Large intestine (tissue), 3 donors: ENCODE measurements around the gene AKT1S1. TPM values are rescaled to one million over a fixed set of nuclear protein-coding genes. Genes with fewer than 3 reads are reported as not detected.

ENCODE experiments used
- DNase-seq, 2 donors: peaks; one replicate each; pipeline versions ENCODE4 v3.0.0 to v3.0.0-alpha.2; 2013
- H3K27ac ChIP-seq: one replicate; pipeline ENCODE4 v1.5.1; 2013; ENCODE audit warnings: low read length
- H3K27me3 ChIP-seq: 2 replicates; pipeline ENCODE4 v1.6.1; 2013; ENCODE audit warnings: low read length; ENCODE audit not compliant: control insufficient read depth, insufficient read depth
- H3K36me3 ChIP-seq: 2 replicates; pipeline ENCODE4 v1.6.1; 2013; ENCODE audit warnings: low read length; ENCODE audit not compliant: control insufficient read depth, insufficient read depth
- H3K4me1 ChIP-seq: one replicate; pipeline ENCODE4 v1.6.1; 2013; ENCODE audit warnings: low read length; ENCODE audit not compliant: control insufficient read depth, insufficient read depth
- H3K4me3 ChIP-seq: one replicate; pipeline ENCODE4 v1.5.1; 2013; ENCODE audit warnings: low read length
- H3K9me3 ChIP-seq: one replicate; pipeline ENCODE4 v1.6.1; 2013; ENCODE audit warnings: mild to moderate bottlenecking, low read depth, low read length, moderate library complexity; ENCODE audit not compliant: control insufficient read depth
- WGBS: methylation state at CpG from one replicate; pipeline ENCODE4 v1.1.5; 2013; ENCODE audit warnings: low lambda C conversion rate; ENCODE audit not compliant: insufficient coverage; 5-methylcytosine and 5-hydroxymethylcytosine counted together
- polyA plus RNA-seq: library from polyadenylated mRNA; unstranded; fragments of 120-200 nt; gene quantifications from one replicate; pipeline ENCODE4 v1.2.1, GENCODE V29; 2013

Gene AKT1S1
- polyA plus RNA-seq, 1 donor = 38.5 TPM

GRCh38 chr19:49875177-49875576 is 2.0 kb downstream of the AKT1S1 start:
- peaks cover 32% of the 10 kb centered on the region for H3K36me3 ChIP-seq
- WGBS = no CpG with 5 or more reads among the region's 4 CpGs

DNA sequence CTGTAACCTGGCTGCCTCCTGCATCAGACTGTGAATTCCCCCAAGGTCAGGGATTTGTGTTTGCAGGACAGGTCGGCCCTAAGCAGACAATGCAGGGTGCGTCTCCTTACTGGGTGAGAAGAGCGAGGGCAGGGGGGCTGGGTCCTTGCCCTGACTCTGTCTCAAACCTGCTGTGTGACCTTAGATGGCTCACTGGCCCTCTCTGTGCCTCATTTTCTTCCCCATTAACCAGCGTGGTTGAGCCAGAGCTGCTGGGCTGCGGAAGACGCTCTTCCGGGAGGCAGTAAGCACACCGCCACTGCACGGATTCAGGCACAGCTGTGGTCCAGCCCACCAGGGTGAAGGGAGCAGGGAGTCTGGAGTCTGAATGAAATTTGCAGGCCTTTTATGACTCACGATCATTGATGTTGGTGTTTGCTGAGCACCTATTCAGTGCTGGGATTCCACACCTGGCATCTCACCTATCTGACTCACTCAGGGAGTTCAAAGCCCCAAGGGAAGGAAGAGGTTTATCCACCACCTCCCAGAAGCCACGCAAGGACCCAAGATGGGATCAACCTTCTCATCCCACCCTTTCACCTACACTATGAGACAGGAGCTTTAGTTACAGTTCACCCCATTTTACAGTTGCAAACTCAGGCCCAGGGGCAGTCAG is 2.5 kb downstream of the AKT1S1 start:
- Histone ChIP-seq H3K27me3 (no peaks in the 10 kb centered on the region), H3K36me3 (peaks cover 30% of the 10 kb centered on the region), H3K27ac (no peak overlapping the region), H3K9me3 (peaks cover 4% of the 10 kb centered on the region), H3K4me3 (no peak overlapping the region), H3K4me1 (peaks cover 24% of the 10 kb centered on the region)
- DNase-seq = no peak
- no CpG with 5 or more reads among the region's 11 CpGs for WGBS

More at GRCh38 chr19:49875177-49875576, 2.0 kb downstream of the AKT1S1 start:
- Histone ChIP-seq H3K27ac (no peak overlapping the region), H3K27me3 (no peaks in the 10 kb centered on the region), H3K4me1 (peaks cover 22% of the 10 kb centered on the region), H3K4me3 (peak overlapping the region; percentile 82), H3K9me3 (peaks cover 4% of the 10 kb centered on the region)
- no peak for DNase-seq

DNA sequence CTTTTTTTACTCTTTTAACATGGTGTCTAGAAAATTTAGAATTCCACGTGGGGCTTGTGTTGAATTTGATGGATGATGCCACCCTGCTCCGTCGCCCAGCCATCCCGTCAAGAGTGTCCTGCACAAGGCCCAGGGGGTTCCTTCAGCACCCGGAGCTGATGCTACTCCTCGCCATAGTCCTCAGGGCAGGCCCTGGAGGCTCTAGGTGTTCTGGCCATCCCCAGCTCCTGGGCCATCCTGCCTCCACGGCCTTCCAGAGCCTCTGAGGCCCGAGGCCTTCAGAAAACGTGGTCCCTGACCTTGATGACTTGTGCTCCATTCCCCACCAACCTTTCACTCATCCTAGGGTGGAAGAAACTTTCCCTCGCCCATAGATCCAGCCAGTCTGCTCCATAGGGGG is 3.3 kb downstream of the AKT1S1 start:
- Histone ChIP-seq H3K27ac (no peak overlapping the region), H3K36me3 (peaks cover 23% of the 10 kb centered on the region), H3K9me3 (peaks cover 4% of the 10 kb centered on the region), H3K27me3 (no peaks in the 10 kb centered on the region), H3K4me3 (no peak overlapping the region), H3K4me1 (peaks cover 24% of the 10 kb centered on the region)
- WGBS = 90% methylated on average over 2 of the region's 10 CpGs
- no peak for DNase-seq

DNA sequence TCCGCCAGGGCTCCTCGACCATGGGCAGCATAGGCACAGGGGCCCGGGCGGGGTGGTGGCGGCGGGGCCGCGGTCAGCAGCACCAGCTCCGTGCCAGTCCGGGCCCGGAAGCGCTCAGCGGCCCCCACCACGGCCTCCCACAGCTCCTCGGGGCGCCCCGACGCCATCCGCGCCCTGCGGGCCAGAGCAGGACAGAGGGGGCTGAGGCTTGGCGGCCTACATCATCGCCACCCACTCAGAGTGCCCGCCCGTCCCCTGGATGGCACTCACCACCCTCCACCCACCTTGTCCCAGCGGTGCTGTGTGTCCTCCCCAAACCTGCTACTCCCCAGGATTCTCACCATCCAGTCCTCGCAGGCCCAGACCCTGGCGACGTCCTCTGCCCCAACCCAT is 4.0 kb downstream of the AKT1S1 start:
- Histone ChIP-seq H3K4me1 (peaks cover 24% of the 10 kb centered on the region), H3K27me3 (no peaks in the 10 kb centered on the region), H3K36me3 (peaks cover 23% of the 10 kb centered on the region), H3K27ac (no peak overlapping the region), H3K4me3 (no peak overlapping the region), H3K9me3 (peaks cover 4% of the 10 kb centered on the region)
- DNase-seq = no peak
- no CpG with 5 or more reads among the region's 29 CpGs for WGBS

- Histone ChIP-seq H3K4me3 (no peak overlapping the region), H3K4me1 (peaks cover 26% of the 10 kb centered on the region), H3K27me3 (no peaks in the 10 kb centered on the region), H3K9me3 (peaks cover 4% of the 10 kb centered on the region), H3K27ac (no peak overlapping the region), H3K36me3 (peaks cover 23% of the 10 kb centered on the region)
- WGBS = no CpG with 5 or more reads among the region's 27 CpGs
- no peak for DNase-seq
Observed at GRCh38 chr19:49872245-49873128, 4.7 kb downstream of the AKT1S1 start.

- WGBS = no CpG with 5 or more reads among the region's 17 CpGs
- Histone ChIP-seq H3K27ac (no peak overlapping the region), H3K4me1 (peaks cover 28% of the 10 kb centered on the region), H3K36me3 (peaks cover 23% of the 10 kb centered on the region), H3K27me3 (no peaks in the 10 kb centered on the region), H3K9me3 (peaks cover 4% of the 10 kb centered on the region), H3K4me3 (no peak overlapping the region)
- no peak for DNase-seq
Observed at GRCh38 chr19:49871349-49871985, 5.7 kb downstream of the AKT1S1 start.

- peaks cover 33% of the 10 kb centered on the region for H3K4me1 ChIP-seq
Observed at GRCh38 chr19:49870309-49870901, 6.8 kb downstream of the AKT1S1 start.

DNA sequence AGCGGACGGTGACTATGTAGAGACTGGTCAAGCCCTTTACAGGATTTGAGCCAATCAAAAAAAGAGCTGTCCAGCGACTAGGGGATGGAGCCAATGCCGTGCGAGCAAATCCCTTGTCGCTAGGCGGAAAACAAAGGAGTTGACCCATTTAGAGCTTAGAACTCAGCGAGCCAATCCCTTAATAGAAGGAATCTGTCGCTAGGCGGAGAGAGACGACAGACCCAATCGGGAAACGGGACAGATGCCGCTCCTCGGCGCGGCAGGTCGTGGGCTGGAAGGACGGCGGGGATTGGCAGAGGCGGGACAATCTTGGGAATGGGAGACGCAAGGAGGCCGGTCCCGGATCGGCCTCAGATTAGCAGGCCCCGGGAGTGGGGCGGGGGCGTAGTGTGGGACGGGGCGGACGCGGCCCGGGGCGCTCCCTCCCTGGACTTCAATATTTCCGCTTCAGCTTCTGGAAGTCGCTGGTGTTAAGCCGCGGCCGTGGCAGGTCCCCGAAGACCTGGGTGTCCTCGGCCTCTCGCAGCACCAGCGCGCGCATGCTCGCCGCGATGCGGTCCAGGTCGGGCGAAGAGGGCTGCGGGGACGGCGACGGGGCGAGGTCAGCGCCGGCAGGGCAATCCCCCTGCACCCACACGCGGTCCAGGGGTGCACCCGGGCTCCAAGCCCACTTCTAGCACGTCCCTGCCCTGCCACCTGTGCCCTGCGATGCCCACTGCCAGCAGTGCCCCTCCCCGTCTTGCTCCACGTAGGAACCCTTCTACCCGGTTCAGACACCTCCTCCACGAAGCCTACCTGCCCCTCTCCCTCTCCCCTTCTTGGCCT is 7.5 kb downstream of the AKT1S1 start:
- WGBS = no CpG with 5 or more reads among the region's 67 CpGs
- peak overlapping the region; percentile 82 for H3K27ac ChIP-seq
- H3K9me3 ChIP-seq = no peaks in the 10 kb centered on the region
- peak overlapping the region; percentile 48 for H3K4me3 ChIP-seq
- peaks cover 30% of the 10 kb centered on the region for H3K4me1 ChIP-seq
- peaks cover 26% of the 10 kb centered on the region for H3K36me3 ChIP-seq
- no peaks in the 10 kb centered on the region for H3K27me3 ChIP-seq
- DNase-seq = peak; percentile 99 to 100

More at GRCh38 chr19:49870309-49870901, 6.8 kb downstream of the AKT1S1 start:
- no CpG with 5 or more reads among the region's 15 CpGs for WGBS
- no peaks in the 10 kb centered on the region for H3K27me3 ChIP-seq
- peaks cover 23% of the 10 kb centered on the region for H3K36me3 ChIP-seq
- peak overlapping the region; percentile 48 for H3K4me3 ChIP-seq
- no peak for DNase-seq
- no peaks in the 10 kb centered on the region for H3K9me3 ChIP-seq
- H3K27ac ChIP-seq = peak overlapping the region; percentile 82

GRCh38 chr19:49869009-49869483 is 8.1 kb downstream of the AKT1S1 start:
- Histone ChIP-seq H3K36me3 (peaks cover 28% of the 10 kb centered on the region), H3K27ac (peak overlapping the region; percentile 74), H3K9me3 (no peaks in the 10 kb centered on the region), H3K27me3 (no peaks in the 10 kb centered on the region), H3K4me3 (peak overlapping the region; percentile 38), H3K4me1 (peaks cover 30% of the 10 kb centered on the region)
- DNase-seq = no peak
- WGBS = no CpG with 5 or more reads among the region's 15 CpGs
